Measurements from ENCODE around the gene LIPC.

LIPC gene

DNA sequence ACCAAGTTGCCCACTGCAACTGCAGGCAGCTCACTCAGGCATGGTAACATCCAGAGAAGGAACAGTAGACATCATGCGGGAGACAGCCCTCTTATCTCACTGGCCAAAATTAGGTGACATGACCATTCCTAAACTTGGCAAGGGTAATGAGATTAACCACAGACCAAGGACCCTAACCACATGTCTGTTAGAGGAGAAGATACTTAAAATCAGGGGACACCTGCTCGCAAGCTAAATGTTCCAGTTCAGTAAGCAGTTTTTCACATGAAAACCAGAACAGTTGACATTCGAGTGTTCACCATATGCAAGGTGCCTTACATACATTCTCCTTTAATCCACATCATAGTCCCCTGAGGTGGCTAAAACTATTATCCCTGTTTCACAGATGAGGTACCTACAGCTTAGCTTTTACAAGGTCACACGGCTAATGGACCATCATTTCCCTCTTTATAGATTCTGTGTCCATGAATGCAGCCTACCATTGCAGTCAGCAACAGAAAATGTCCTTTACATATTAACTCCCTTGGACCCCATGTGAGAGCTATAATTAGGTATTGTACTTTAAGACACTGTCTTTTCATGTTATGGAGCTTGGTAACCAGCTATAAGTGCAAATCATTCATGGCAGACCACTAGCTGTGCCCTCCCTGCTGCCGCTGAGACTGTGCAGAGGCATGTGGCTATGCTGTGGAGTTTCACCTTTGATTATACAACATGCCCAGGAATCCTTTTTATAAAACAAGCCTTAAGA is 154.1 kb downstream of the LIPC start:
- no peak overlapping the region for H3K4me3 ChIP-seq (ENCODE audit: insufficient read depth, low read depth, low read length, poor library complexity, severe bottlenecking)
- H3K4me1 ChIP-seq (ENCODE audit: control insufficient read depth, insufficient read depth, low read length, poor library complexity, severe bottlenecking), result no peaks in the 10 kb centered on the region
- H3K9me3 ChIP-seq (ENCODE audit: control insufficient read depth, low read length), result no peaks in the 10 kb centered on the region
- H3K36me3 ChIP-seq (ENCODE audit: control insufficient read depth, insufficient read depth, low read length), result no peaks in the 10 kb centered on the region
- no peak overlapping the region for H3K27ac ChIP-seq (ENCODE audit: insufficient read depth, low read length, poor library complexity, severe bottlenecking)
- DNase-seq, result no peak
- H3K27me3 ChIP-seq (replicated peaks; ENCODE audit: control insufficient read depth, insufficient read depth, low read length, poor library complexity, severe bottlenecking), result no peaks in the 10 kb centered on the region

DNA sequence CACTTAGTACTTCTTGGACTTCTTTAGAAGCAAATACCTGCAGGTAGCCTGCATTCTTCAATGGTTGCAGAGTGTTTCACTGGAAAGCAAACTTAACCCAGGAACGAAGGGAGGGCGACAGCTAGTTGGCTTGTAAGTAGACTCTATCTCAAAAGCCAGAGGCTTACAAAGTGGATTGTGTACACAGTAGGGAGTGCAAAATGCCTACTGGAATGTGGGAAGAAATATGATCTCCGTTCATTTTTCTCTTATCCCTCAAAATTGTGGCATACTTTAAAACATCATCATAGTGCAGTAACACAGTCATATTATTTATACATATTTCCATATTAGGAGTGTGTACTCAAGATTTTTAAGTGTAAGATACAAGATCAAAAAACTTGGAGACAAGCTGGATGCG is 155.7 kb downstream of the LIPC start:
- Histone ChIP-seq H3K27me3 (replicated peaks; ENCODE audit: control insufficient read depth, insufficient read depth, low read length, poor library complexity, severe bottlenecking) (no peaks in the 10 kb centered on the region), H3K4me1 (ENCODE audit: control insufficient read depth, insufficient read depth, low read length, poor library complexity, severe bottlenecking) (no peaks in the 10 kb centered on the region), H3K9me3 (ENCODE audit: control insufficient read depth, low read length) (no peaks in the 10 kb centered on the region), H3K27ac (ENCODE audit: insufficient read depth, low read length, poor library complexity, severe bottlenecking) (no peak overlapping the region), H3K36me3 (ENCODE audit: control insufficient read depth, insufficient read depth, low read length) (no peaks in the 10 kb centered on the region), H3K4me3 (ENCODE audit: insufficient read depth, low read depth, low read length, poor library complexity, severe bottlenecking) (no peak overlapping the region)
- DNase-seq, result no peak

DNA sequence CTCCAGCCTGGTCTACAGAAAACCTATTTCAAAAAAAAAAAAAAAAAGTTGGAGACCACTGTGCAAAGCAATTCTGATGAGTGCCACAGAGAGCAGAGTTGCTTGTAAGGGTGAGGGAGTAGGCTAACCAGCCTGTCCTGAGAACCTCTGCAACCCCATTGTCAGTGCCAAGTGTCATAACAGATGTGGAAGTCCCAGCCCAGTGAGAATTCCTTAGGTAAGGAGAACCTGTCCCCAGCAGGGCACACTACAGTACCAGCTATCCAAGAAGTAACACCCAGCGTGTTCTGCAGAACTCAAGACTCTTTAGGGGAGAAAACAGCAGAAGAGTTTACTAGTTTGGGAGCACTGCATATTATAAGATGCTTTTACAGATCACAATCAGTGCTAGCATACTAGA is 156.3 kb downstream of the LIPC start:
- H3K4me3 ChIP-seq (ENCODE audit: insufficient read depth, low read depth, low read length, poor library complexity, severe bottlenecking), result no peak overlapping the region

DNA sequence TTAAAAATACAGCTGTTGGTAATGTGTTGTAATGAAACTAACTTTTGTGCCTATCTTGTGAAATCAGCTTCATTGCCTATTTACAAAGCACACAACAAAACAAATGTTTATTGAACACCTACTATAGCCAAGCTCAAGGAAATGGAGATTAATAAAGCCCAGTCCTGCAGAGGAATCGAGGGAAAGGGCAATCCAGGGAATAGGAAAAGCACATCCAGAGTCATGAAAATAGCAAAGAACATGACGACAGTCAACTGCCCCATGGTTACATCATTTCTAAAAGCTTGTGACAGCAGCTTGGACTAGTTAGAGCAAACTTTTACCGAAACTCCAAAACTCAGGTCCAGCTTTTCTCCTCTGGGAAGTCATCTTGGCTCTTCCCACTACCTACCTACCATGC is 157.3 kb downstream of the LIPC start:
- no peak for DNase-seq
- Histone ChIP-seq H3K9me3 (ENCODE audit: control insufficient read depth, low read length) (no peaks in the 10 kb centered on the region), H3K4me3 (ENCODE audit: insufficient read depth, low read depth, low read length, poor library complexity, severe bottlenecking) (no peak overlapping the region), H3K36me3 (ENCODE audit: control insufficient read depth, insufficient read depth, low read length) (no peaks in the 10 kb centered on the region), H3K27me3 (replicated peaks; ENCODE audit: control insufficient read depth, insufficient read depth, low read length, poor library complexity, severe bottlenecking) (no peaks in the 10 kb centered on the region), H3K27ac (ENCODE audit: insufficient read depth, low read length, poor library complexity, severe bottlenecking) (no peak overlapping the region), H3K4me1 (ENCODE audit: control insufficient read depth, insufficient read depth, low read length, poor library complexity, severe bottlenecking) (no peaks in the 10 kb centered on the region)

More for the DNA sequence above, 156.3 kb downstream of the LIPC start:
- DNase-seq, result no peak
- H3K4me1 ChIP-seq (ENCODE audit: control insufficient read depth, insufficient read depth, low read length, poor library complexity, severe bottlenecking), result no peaks in the 10 kb centered on the region
- no peaks in the 10 kb centered on the region for H3K9me3 ChIP-seq (ENCODE audit: control insufficient read depth, low read length)
- H3K36me3 ChIP-seq (ENCODE audit: control insufficient read depth, insufficient read depth, low read length), result no peaks in the 10 kb centered on the region
- no peaks in the 10 kb centered on the region for H3K27me3 ChIP-seq (replicated peaks; ENCODE audit: control insufficient read depth, insufficient read depth, low read length, poor library complexity, severe bottlenecking)
- H3K27ac ChIP-seq (ENCODE audit: insufficient read depth, low read length, poor library complexity, severe bottlenecking), result no peak overlapping the region

DNA sequence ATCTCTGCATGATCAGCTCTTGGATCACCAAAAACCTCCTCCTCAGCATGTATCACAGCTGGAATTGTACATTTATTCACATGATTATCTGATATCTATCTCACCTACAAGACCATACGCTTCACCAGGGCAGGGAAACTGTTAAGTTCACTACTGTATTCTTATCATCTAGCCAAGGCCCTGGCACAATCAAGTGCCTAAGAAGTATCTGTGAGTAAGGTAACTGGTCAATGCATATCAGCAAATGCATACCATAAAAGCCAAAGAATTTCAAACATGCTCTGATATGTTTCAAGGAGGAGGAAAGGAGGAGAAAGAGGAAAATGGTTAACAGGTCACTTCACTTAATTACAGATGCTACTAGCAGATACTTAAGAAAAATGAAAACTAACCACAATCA is 158.4 kb downstream of the LIPC start:
- no peak overlapping the region for H3K27ac ChIP-seq (ENCODE audit: insufficient read depth, low read length, poor library complexity, severe bottlenecking)
- no peaks in the 10 kb centered on the region for H3K27me3 ChIP-seq (replicated peaks; ENCODE audit: control insufficient read depth, insufficient read depth, low read length, poor library complexity, severe bottlenecking)
- H3K9me3 ChIP-seq (ENCODE audit: control insufficient read depth, low read length), result no peaks in the 10 kb centered on the region
- no peaks in the 10 kb centered on the region for H3K36me3 ChIP-seq (ENCODE audit: control insufficient read depth, insufficient read depth, low read length)
- H3K4me1 ChIP-seq (ENCODE audit: control insufficient read depth, insufficient read depth, low read length, poor library complexity, severe bottlenecking), result no peaks in the 10 kb centered on the region
- H3K4me3 ChIP-seq (ENCODE audit: insufficient read depth, low read depth, low read length, poor library complexity, severe bottlenecking), result no peak overlapping the region
- no peak for DNase-seq

DNA sequence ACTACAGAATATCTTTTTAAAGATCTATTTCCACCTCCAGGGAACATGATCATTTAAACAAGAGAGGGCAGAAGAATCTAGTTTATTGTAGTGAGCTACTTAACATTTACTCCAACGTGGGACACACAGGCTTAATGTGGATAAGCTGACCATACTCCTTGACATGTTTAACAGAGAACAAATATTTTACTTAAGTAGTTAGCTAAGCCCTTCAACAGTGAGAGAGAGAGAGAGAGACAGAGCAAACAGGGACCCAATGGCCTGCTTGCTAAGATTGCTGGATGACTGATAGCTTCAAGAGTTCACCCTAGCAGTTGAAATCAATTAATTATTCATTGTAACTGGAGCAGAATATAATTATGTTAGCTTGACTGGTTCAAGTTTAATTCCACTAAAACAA is 159.1 kb downstream of the LIPC start:
- H3K9me3 ChIP-seq (ENCODE audit: control insufficient read depth, low read length), result no peaks in the 10 kb centered on the region
- no peak overlapping the region for H3K4me3 ChIP-seq (ENCODE audit: insufficient read depth, low read depth, low read length, poor library complexity, severe bottlenecking)
- no peak for DNase-seq
- no peaks in the 10 kb centered on the region for H3K4me1 ChIP-seq (ENCODE audit: control insufficient read depth, insufficient read depth, low read length, poor library complexity, severe bottlenecking)
- no peaks in the 10 kb centered on the region for H3K27me3 ChIP-seq (replicated peaks; ENCODE audit: control insufficient read depth, insufficient read depth, low read length, poor library complexity, severe bottlenecking)
- H3K27ac ChIP-seq (ENCODE audit: insufficient read depth, low read length, poor library complexity, severe bottlenecking), result no peak overlapping the region
- no peaks in the 10 kb centered on the region for H3K36me3 ChIP-seq (ENCODE audit: control insufficient read depth, insufficient read depth, low read length)

DNA sequence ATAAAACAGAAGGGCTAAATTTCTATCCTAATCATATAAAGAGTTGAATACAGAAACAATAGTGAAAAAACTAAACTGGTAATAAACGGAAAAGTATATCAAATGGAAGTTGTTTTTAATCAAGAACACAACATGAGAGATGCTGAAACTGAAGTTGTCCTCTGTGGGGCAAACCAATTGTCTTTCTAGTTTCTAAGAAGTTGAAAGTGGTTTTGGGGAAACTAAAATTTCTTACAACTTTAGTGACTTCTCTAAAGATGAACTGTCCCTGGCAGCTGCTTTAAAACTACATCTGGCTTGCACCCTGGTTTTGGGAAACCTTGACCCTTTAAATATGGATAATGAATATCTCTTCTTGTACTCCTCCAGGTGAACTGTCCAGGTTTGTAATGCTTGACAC is 162.1 kb downstream of the LIPC start:
- peaks cover 14% of the 10 kb centered on the region for H3K36me3 ChIP-seq (ENCODE audit: control insufficient read depth, insufficient read depth, low read length)
- no peak for DNase-seq
- no peaks in the 10 kb centered on the region for H3K4me1 ChIP-seq (ENCODE audit: control insufficient read depth, insufficient read depth, low read length, poor library complexity, severe bottlenecking)
- H3K27me3 ChIP-seq (replicated peaks; ENCODE audit: control insufficient read depth, insufficient read depth, low read length, poor library complexity, severe bottlenecking), result no peaks in the 10 kb centered on the region
- H3K4me3 ChIP-seq (ENCODE audit: insufficient read depth, low read depth, low read length, poor library complexity, severe bottlenecking), result no peak overlapping the region
- H3K9me3 ChIP-seq (ENCODE audit: control insufficient read depth, low read length), result no peaks in the 10 kb centered on the region
- H3K27ac ChIP-seq (ENCODE audit: insufficient read depth, low read length, poor library complexity, severe bottlenecking), result no peak overlapping the region

DNA sequence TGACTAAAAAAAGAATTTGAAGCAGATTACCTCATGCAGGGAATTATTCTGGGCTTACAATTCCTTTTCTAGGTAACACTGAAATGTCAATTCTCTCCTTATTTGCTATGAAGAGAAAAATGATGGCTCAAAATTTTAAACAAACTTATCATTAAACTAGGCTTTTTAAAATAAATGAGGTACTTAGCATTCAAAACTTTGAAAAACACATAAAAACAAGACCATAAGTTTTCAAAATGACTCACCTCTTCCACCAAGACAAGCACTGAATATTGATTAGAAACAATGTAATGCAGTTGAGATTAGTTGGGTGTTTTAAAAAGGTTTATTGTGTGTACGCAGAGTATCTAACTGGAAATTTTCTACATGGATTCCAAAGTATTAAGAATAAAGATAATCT is 163.1 kb downstream of the LIPC start:
- Histone ChIP-seq H3K27me3 (replicated peaks; ENCODE audit: control insufficient read depth, insufficient read depth, low read length, poor library complexity, severe bottlenecking) (no peaks in the 10 kb centered on the region), H3K36me3 (ENCODE audit: control insufficient read depth, insufficient read depth, low read length) (peaks cover 14% of the 10 kb centered on the region), H3K9me3 (ENCODE audit: control insufficient read depth, low read length) (no peaks in the 10 kb centered on the region), H3K4me1 (ENCODE audit: control insufficient read depth, insufficient read depth, low read length, poor library complexity, severe bottlenecking) (no peaks in the 10 kb centered on the region), H3K4me3 (ENCODE audit: insufficient read depth, low read depth, low read length, poor library complexity, severe bottlenecking) (no peak overlapping the region), H3K27ac (ENCODE audit: insufficient read depth, low read length, poor library complexity, severe bottlenecking) (no peak overlapping the region)
- DNase-seq, result no peak

DNA sequence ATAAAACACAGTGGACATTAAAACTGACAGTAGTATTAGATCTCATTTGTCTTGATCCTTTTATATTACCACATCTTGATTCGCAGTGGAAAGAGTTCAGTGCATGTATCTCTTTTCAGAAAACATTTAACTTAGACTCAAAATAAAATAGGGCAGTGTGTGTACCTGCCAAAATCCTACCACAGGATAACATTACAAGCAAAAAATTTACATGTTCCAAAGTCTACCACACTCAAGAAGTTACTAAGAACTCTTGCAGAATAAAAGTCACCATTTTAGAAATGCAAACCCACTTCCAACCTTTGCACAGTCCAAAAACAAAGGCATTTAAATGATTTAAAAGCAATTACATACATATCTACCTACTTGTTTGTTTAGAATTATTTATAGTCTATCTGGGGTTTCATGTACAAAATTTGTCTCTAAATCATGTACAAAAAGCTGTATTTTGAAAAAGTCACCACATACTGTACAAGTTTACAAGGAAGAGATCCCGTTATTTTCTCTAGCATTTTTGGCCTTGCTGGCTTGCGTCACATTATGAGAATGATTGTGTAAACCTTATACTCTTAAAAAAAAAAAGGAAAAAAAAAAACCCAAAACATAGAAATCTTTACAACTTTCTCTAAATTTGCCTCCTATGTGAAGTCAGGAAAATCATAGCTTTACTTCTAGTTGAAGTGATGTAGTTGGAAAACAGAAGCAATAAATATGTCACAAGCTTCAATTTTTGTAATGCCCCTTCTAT is 163.9 kb downstream of the LIPC start:
- Histone ChIP-seq H3K27ac (ENCODE audit: insufficient read depth, low read length, poor library complexity, severe bottlenecking) (no peak overlapping the region), H3K4me1 (ENCODE audit: control insufficient read depth, insufficient read depth, low read length, poor library complexity, severe bottlenecking) (no peaks in the 10 kb centered on the region), H3K27me3 (replicated peaks; ENCODE audit: control insufficient read depth, insufficient read depth, low read length, poor library complexity, severe bottlenecking) (no peaks in the 10 kb centered on the region), H3K4me3 (ENCODE audit: insufficient read depth, low read depth, low read length, poor library complexity, severe bottlenecking) (no peak overlapping the region), H3K9me3 (ENCODE audit: control insufficient read depth, low read length) (no peaks in the 10 kb centered on the region), H3K36me3 (ENCODE audit: control insufficient read depth, insufficient read depth, low read length) (peaks cover 14% of the 10 kb centered on the region)
- DNase-seq, result no peak

All from effector memory CD4-positive, alpha-beta T cell (primary cell).